Retina (tissue), 1 donor: ENCODE measurements around the gene CPSF6.
A peak's percentile ranks its signal among the peaks of the same experiment; 100 is the strongest.
"Not testable (repeated sequence)": the region's sequence is repeated elsewhere in the genome, so short reads cannot be mapped to it uniquely, and the experiment has no call there.

Experiments
- DNase-seq: peaks from one replicate; pipeline ENCODE4 v3.0.0-alpha.2; 2016

CPSF6 gene

GRCh38 chr12:69262264-69262974 lies 23.1 kb downstream of the CPSF6 start:
- DNase-seq = no peak

- DNase-seq = no peak
These were observed 25.8 kb downstream of the CPSF6 start for GRCh38 chr12:69265205-69265604.

GRCh38 chr12:69265633-69266032 lies 26.3 kb downstream of the CPSF6 start:
- DNase-seq = not testable (repeated sequence)

GRCh38 chr12:69266036-69266635 lies 26.8 kb downstream of the CPSF6 start:
- no peak for DNase-seq

- no peak for DNase-seq
These were observed 30.4 kb downstream of the CPSF6 start for GRCh38 chr12:69269736-69270135.

GRCh38 chr12:69272511-69272910 lies 33.1 kb downstream of the CPSF6 start:
- DNase-seq = no peak

GRCh38 chr12:69274861-69275260 lies 35.5 kb downstream of the CPSF6 start:
- DNase-seq = no peak

GRCh38 chr12:69275471-69275891 lies 36.1 kb downstream of the CPSF6 start:
- no peak for DNase-seq

GRCh38 chr12:69278814-69279782 lies 39.7 kb downstream of the CPSF6 start:
- no peak for DNase-seq

- peak; percentile 65 for DNase-seq
These were observed 44.8 kb downstream of the CPSF6 start for GRCh38 chr12:69284131-69284530.

- DNase-seq = no peak
These were observed 48.2 kb downstream of the CPSF6 start for GRCh38 chr12:69287556-69287955.

- peak; percentile 71 for DNase-seq
These were observed 51.3 kb downstream of the CPSF6 start for GRCh38 chr12:69290545-69291277.

GRCh38 chr12:69291278-69291593 lies 51.9 kb downstream of the CPSF6 start:
- no peak for DNase-seq

GRCh38 chr12:69298133-69298532 lies 58.8 kb downstream of the CPSF6 start:
- no peak for DNase-seq

- no peak for DNase-seq
These were observed 59.6 kb downstream of the CPSF6 start for GRCh38 chr12:69298947-69299346.

- no peak for DNase-seq
These were observed 64.9 kb downstream of the CPSF6 start for GRCh38 chr12:69304284-69304683.

- DNase-seq = no peak
These were observed 70.1 kb downstream of the CPSF6 start for GRCh38 chr12:69309461-69309860.

- no peak for DNase-seq
These were observed 73.8 kb downstream of the CPSF6 start for GRCh38 chr12:69313209-69313608.

- DNase-seq = not testable (repeated sequence)
These were observed 77.4 kb downstream of the CPSF6 start for GRCh38 chr12:69316784-69317183.

GRCh38 chr12:69317233-69317632 lies 77.9 kb downstream of the CPSF6 start:
- DNase-seq = not testable (repeated sequence)

- DNase-seq = no peak
These were observed 78.9 kb downstream of the CPSF6 start for GRCh38 chr12:69318225-69318624.

- DNase-seq = no peak
These were observed 82.0 kb downstream of the CPSF6 start for GRCh38 chr12:69321351-69321750.
